HG02759 (cell line): ENCODE data around the gene SLC28A1.
"Not testable (repeated sequence)": the region's sequence is repeated elsewhere in the genome, so short reads cannot be mapped to it uniquely, and the experiment has no call there.

Source experiments
- ATAC-seq: cut with Tn5 transposase; IDR thresholded peaks from one replicate; pipeline ENCODE4 v1.9.1; 2021; ENCODE audit warnings: mild to moderate bottlenecking, moderate library complexity; ENCODE audit not compliant: unreplicated experiment

The SLC28A1 gene

DNA sequence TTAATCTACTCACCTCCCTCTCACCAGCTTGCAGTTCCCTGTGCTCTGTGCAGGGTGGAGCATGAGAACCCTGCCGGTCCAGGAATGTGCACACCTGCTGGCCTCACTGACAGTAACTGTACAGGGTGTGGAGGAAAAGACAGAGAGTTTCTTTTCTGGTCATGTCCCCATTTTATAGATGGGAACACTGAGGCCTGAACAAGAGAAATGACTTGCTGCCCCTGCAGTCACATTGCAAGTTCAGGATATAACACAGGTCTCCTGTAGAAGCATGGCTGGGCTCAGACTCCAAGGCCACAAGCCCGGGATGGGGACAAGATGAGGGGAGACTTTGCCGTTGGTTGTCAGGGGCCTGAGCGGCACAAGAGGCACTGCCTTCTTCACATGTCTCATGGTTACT is 23.3 kb downstream of the SLC28A1 start:
- no peak for ATAC-seq

DNA sequence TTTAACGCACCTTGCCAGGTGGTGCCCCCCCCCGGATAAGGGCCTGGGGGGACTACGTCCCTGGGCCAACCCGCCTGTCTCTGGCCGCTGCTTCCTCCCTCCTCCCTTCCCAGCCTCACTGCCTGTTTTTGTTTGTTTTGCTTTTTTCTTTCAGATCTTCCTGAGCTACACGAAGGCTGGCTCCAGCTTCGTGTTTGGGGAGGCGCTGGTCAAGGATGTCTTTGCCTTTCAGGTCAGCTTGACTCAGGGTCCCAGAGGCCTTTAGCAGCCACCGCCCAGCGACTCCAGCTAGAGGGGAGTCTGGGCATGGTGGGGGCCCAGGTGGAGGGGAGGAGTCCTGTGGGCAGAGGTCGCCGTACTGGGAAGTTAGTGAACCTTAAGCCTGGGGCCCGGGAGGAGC is 24.1 kb downstream of the SLC28A1 start:
- ATAC-seq: no peak

DNA sequence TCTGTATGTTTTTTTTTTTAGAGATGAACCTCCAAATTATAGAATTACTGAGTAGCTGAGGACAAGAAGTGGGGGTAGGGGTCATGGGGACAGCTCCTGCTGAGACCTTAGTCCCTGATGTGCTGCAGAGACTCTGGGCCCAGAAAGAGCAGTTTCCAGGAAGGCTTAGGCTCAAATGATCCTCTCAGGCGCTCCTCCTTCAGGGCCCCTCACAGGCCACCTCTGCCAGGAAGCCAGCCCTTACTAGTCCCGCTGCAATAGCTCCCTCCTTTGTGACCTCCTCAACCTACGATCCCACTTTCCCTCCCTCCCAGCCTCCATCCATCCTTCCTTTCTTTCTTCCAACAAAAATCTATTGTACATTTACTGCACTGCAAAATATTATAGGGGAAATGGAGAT is 24.6 kb downstream of the SLC28A1 start:
- ATAC-seq: no peak

DNA sequence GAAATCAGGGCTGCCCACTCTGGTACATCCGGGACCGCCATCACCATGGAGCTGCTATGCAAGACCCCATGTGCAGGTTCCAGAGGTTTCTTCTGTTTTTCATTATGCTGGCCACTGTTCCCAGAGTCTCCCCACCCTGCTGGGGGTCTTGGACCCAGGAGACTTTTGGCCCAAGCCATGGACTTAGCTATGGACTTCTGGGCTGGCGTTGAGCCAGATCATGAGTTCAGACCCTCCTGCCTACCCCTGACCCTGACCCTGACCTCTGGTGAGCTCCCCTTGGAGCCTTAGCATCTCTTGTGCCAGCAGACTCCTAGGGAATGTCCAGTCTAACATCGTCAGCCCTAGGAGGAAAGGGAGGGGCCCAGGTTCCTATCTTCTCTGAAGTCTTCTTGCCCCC is 25.3 kb downstream of the SLC28A1 start:
- no peak for ATAC-seq

DNA sequence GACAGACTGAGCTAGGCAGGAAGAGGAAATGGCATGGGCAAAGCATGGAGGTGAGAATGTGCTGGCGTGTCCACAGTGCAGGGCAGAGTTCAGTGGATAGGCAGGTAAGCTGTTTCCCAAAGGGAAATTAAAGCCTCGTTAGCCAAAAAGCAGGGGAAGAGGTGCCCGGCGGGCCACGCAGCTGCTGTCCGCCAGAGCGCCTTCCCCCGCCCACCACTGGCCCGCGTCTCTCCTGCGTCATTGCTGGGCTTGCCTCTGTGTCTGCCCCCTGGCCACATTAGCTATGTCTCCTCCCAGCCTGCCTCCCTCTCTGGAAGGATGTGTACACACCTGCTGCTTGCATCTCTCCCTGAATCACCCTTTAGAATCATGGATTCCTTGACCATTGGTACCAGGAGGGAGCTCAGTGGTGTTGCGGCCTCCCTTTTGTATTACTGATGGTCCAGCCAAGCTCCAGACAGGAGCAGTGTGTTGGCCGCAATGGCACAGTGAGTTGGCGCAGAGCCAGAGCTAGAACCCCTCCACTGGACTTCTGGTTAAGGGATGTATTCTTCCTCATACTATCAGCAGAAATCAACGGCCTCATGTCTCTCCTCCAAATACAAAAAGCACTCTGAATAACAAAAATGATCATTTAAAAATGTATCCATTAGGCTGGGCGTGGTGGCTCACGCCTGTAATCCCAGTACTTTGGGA is 26.6 kb downstream of the SLC28A1 start:
- no peak for ATAC-seq

DNA sequence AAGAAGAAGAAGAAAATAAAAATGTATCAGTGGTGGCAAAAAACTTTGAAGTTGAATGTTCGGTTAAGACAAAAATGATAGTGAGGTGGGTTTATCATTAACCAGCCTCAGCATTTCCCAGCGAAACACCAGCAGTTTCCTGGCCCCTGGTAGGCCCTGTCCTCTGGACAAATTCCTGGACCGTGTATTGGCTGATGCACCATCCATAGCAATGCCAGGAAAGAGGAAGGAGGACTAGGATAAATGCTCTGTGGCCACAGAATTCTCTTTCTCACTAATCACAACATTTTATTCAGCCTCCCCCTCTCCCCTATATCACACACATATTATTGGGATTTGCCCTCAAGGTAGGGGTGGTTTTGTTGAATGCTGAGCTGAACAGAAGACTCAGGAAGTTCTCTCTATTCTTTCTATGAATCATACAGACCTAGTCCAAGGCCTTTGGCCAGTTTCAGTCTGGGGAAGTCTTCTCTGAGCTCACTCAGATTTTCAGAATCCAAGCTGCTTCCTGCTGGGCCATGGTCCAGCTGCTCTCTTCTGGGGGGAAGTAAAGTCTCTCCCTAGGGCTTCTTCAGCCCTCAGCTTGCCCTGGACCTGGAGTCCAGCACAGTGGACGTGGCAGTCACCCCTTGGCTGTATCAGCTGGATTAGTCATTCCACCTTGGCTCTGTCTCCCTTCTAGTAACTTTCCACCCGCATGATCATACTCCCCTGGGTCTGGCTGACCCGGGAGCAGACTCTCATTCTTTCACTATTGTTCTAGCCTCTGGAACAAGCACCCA is 27.6 kb downstream of the SLC28A1 start:
- ATAC-seq: no peak

DNA sequence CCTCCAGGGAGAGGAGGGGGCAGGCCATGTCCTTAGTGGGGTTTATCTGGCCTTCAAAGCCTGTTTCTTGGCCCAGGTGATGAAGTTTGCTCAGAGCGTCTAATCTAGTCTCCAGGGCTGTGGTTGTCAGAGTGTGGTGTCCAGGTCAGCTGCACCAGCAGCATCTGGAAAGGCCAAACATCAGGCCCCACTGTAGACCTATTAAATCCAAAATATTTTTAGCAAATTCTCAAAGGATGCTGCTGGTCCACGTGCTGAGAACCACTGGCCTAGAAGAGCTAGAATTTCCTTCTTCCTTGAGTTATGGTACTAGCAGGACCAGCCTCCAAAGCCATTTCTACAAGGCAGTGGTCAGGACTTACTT is 28.9 kb downstream of the SLC28A1 start:
- no peak for ATAC-seq

DNA sequence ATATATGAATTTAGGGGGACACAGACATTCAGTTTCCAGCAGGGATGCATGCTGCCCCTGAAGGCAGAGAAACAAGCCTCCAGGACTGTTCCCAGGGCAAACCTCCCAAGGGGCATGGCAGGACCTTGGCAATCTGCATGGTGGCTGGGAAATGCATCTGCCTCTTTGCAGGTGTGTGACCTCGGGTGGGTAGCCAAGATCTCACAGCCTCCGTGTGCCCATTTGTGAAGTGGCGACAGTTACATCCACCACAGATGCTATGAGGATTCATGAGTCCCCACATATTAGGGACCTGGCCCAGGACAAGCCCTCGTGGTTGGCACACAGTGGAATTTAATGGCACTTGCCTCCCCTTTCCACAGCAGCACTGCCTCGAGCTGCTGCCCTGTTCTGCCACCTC is 29.9 kb downstream of the SLC28A1 start:
- ATAC-seq: peak; percentile 5

DNA sequence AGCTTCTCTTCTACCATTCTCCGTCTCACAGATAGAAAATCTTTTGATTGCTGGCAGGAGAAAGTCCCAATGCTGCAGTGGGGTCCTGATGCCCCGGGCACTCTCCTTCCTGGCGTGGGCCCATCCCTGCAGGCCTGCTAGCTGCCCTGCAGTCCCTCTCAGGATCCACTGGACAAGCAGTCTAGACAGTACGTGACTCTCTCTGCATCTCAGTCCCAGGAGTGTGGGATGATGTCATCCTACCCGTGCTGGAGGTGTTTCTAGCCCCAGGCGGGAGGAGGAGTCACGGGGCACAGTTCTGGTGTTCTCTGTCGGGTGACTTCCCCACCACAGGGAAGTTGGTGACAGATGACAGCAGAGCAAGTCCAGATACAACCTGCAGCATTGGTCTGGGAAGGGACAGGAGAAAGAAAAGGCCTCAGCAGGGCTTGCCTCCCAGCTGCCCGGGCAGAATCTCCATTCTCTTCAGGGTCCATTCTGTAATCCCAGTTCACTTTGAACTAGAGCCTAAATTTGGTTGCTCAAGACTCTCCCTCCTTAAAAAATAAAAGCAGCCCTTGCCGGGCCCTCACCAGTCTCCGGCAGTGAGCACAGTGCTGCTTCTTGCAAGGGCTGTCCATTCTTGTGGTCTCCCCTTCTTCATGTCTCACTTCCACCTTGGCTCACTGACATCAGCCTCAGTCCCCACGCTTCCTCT is 30.6 kb downstream of the SLC28A1 start:
- peak; percentile 97 for ATAC-seq

DNA sequence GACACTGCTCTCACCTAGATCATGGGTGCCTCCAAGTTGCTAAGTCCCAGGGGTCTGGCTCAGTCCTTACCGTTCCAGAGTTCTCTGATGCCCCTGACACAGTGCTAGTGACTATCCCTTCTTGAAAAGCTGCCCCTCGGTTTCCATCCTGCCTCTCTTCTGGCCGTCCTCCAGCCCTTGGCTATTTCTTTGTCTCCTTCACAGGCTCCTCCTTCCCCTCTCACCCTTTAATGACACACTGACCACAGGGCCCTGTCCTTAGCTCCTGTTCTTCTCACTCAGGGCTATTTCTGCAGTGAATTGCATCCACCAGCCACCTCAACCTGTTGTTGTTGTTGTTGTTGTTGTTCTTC is 31.1 kb downstream of the SLC28A1 start:
- no peak for ATAC-seq

DNA sequence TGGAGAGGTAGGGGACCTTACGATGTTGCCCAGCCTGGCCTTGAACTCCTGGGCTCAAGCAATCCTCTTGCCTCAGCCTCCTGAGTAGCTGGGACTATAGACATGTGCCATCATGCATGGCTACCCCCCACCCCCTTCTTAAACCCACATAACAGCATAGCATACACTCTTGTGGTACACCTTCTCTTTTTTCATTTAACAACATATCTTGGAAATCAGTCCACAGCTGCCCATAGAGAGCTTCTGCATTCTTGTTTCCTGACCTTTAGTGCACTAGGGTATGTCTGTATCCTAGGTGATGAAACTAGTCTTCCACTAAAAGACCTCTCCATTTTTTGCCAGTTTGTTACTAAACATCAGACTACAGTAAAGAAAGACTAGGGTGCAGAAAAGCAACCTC is 33.0 kb downstream of the SLC28A1 start:
- ATAC-seq: no peak

DNA sequence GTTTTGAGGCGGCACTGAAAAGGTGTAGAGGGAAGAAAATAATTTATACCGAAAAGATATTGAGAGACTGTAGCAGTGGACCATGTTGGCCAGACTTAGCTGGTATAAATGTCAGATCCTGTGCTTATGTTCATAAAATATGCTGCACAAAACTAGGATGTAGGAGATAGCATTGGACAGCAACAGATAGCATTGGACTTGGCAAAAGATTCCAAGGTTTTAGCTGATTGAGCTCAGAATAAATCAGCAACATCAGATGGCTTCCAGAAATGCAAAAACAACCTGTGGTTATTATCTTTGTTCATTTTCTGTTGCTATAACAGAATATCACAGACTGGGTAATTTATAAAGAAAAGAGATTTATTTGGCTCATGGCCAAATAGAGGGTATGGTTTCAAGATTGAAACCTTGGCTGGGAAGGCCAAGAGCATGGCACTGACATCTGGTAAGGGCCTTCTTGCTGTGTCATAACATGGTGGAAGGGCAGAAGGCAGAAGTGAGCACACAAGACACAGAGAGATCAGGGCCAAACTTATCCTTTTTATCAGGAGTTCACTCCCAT is 34.7 kb downstream of the SLC28A1 start:
- no peak for ATAC-seq

DNA sequence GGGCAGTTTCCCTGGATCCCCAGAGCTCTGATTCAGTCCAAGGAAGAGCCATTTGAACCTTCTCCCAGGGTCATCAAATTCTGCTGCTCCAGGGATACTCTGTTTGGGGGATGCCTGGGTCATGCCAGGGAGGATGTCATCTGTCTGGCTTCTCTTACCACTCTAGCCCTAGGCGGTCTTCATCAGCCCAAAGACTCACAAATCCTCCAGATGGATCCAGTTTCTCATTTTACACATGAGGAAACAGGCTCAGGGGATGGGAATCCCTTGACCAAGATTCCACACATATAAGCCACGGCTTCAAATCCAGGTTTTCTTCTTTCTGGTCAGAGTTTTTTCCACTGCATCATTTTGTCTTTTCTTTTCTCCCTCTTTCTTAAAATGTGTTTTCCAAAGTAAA is 36.7 kb downstream of the SLC28A1 start:
- ATAC-seq: no peak

DNA sequence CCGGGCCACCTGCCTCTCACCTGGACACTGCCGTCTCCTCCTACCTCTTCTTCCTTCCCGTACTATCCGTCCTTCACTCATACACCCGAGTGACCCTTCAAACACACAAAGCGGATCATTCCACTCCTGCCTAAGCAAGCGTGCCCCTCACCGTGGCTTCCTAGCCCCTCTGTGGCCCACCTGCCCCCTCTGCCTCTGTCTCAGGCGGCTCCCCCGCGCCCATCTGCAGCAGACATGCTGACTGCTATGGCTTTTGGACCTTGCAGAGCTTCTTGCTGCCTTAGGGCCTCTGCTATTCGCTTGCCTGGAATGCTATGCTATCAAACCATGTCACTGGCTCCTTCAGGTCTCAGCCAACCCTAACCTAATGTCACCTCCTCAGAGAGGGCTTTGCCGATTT is 38.1 kb downstream of the SLC28A1 start:
- ATAC-seq: no peak

DNA sequence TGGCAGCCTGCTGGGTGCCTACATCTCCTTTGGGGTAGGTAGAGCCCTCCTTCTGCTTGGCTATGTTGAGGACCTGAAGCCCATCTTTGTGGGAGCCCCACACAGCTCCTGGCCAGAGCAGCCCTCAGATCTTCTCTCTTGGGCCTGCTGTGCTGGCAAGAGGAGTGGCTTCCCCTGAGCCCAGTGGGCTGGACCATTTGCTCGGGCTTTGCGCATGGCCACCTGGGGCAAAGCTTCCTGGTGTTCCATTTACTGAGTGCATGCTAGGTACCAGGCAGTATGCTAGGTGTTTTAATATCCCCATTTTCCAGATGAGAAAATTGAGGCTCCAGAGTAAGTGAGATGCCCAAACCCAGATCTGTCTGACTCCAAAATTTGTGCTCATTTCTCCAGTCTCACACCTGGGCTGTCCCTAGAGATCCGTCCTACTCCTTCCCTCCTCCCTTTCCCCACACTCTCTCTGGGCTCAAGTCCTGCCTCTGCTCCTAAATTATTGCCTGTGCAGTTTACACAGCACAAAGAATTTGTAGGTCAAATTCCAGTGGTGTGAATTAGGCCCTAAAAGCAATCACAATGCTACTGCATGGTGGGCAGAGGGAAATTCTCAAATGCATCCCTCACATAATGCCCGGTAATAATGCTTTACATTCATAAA is 39.7 kb downstream of the SLC28A1 start:
- no peak for ATAC-seq

DNA sequence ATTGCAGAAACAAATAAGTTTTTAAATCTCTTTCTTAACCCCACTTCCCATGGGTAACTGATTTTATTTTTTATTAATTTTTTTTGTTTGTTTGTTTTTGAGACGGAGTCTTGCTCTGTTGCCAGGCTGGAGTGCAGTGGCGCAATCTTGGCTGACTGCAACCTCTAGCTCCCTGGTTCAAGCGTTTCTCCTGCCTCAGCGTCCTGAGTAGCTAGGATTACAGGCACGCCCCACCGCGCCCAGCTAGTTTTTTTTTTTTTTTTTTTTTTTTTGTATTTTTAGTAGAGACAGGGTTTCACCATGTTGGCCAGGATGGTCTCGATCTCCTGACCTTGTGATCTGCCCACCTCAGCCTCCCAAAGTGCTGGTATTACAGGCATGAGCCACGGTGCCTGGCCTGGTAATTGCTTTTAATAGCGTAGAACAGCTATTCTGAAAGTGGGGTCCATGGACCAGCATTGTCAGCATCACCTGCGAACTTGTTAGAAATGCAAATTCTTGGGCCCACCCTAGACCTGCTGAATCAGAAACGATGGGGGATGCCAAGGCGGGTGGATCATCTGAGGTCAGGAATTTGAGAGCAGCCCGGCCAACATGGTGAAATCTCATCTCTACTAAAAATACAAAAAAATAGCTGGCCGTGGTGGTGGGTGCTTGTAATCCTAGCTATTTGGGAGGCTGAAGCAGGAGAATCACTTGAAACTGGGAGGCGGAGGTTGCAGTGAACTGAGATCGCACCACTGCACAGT is 40.5 kb downstream of the SLC28A1 start:
- not testable (repeated sequence) for ATAC-seq

DNA sequence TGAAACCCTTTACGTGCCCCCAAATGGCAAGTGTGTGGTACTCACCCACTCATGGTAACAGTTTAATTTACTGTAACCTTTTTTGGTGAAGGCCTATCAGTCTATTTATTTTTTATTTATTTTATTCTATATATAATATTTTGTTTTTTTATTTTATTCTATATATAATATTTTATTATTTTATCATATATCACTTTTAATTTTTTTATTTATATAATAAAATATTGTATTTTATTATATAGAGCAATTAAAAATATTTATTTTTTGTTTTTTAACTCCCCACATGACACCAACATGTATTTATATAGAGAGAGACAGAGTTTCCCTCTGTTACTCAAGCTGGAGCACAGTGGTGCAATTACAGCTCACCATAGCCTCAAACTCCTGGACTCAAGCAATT is 41.4 kb downstream of the SLC28A1 start:
- ATAC-seq: no peak

DNA sequence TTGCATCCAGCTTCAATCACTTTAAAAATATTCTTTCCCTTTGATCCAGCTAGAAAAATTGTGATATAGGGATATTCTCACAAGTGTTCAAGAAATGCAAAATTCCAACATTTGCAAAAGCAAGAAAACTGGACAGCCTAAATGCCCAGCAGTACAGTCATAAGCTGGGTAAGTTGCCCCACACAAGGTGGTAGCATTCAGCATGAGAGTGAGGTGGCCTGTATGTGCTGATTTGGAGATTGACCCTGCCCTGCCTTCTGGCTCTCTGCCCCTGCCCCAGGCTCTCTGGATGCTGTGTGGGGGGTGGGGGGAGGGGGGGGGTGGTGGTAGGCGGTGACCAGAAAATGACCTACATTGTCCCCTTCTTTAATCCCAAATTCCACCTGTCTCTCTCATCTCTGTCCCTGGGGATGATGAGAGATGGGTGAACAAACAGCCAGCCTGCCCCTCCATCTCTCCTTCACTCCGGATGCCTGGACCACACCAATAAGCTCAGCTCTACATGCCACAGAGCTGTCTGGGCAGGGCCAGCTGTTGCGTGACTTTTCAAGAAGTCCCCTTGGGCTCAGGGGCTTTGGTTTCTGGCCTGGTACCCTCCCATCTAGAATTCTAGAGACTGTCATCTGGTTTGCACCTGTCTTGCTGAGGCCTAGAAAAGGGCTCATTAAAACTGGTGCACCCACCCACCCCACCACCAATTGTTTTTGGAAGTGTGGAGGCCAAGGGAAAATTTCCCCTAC is 42.2 kb downstream of the SLC28A1 start:
- ATAC-seq: no peak

DNA sequence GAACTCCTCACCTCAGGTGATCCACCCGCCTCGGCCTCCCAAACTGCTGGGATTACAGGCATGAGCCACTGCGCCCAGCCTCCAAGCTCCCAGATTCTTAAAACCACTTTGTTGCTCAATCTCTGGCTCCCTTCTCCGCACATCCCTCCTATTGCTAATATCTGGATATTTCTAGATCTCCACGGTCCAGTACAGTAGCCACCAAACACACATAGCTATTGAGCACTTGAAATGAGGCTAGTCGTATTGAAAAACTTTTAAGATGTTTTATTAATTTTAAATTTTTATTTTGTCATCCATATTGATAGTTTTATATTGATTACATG is 44.3 kb downstream of the SLC28A1 start:
- no peak for ATAC-seq
